ENCODE data around the gene RPTOR. TPM values are rescaled to one million over a fixed set of nuclear protein-coding genes. Genes with fewer than 3 reads are reported as not detected.

The RPTOR gene
- polyA plus RNA-seq, 1 donor from 2014 or later = 8.0 TPM

- Histone ChIP-seq H3K9ac (ENCODE audit: low read length) (no peak overlapping the region), H3K27ac (ENCODE audit: low read length) (no peak overlapping the region), H3K79me2 (replicated peaks; ENCODE audit: insufficient read depth, low read length) (no peaks in the 10 kb centered on the region), H3K9me3 (ENCODE audit: low read length) (no peaks in the 10 kb centered on the region), H3K9me2 (ENCODE audit: insufficient read depth, low read length) (no peaks in the 10 kb centered on the region), H3K36me3 (ENCODE audit: insufficient read depth, low read length) (no peaks in the 10 kb centered on the region), H3K4me3 (ENCODE audit: low read length) (no peak overlapping the region), H3K27me3 (ENCODE audit: insufficient read depth, low read depth, low read length) (no peaks in the 10 kb centered on the region), H2AFZ (ENCODE audit: low read depth, low read length) (no peak overlapping the region), H4K20me1 (ENCODE audit: insufficient read depth) (no peaks in the 10 kb centered on the region), H3F3A (ENCODE audit: insufficient read depth, low read length, poor library complexity, severe bottlenecking) (no peaks in the 10 kb centered on the region), H3K4me2 (ENCODE audit: low read length) (no peak overlapping the region)
- no peak for TF ChIP-seq MXI1 (conservative IDR thresholded peaks at IDR 0.05; ENCODE audit: poor library complexity, severe bottlenecking)
- no peak for TF ChIP-seq SMC3 (conservative IDR thresholded peaks at IDR 0.05; ENCODE audit: poor library complexity)
- no peak for TF ChIP-seq CTCF (IDR thresholded peaks at IDR 0.05; ENCODE audit: poor library complexity, severe bottlenecking)
- TF ChIP-seq POLR2AphosphoS5 (IDR thresholded peaks at IDR 0.05) = no peak
- no peak for TF ChIP-seq REST (IDR thresholded peaks at IDR 0.05; ENCODE audit: borderline replicate concordance)
- TF ChIP-seq EZH2 (IDR thresholded peaks at IDR 0.05; ENCODE audit: borderline replicate concordance, insufficient read depth, low read length, poor library complexity, severe bottlenecking) = no peak
- TF ChIP-seq EP300 (conservative IDR thresholded peaks at IDR 0.05; ENCODE audit: poor library complexity, severe bottlenecking) = no peak
- TF ChIP-seq TAF1 (IDR thresholded peaks at IDR 0.05; ENCODE audit: low read depth) = no peak
- no peak for TF ChIP-seq RAD21 (conservative IDR thresholded peaks at IDR 0.05)
Observed at GRCh38 chr17:80737106-80738019, 192.7 kb downstream of the RPTOR start.

GRCh38 chr17:80738020-80738808 is 193.6 kb downstream of the RPTOR start:
- Histone ChIP-seq H3K4me3 (ENCODE audit: low read length) (no peak overlapping the region), H4K20me1 (ENCODE audit: insufficient read depth) (no peaks in the 10 kb centered on the region), H3F3A (ENCODE audit: insufficient read depth, low read length, poor library complexity, severe bottlenecking) (no peaks in the 10 kb centered on the region), H3K36me3 (ENCODE audit: insufficient read depth, low read length) (no peaks in the 10 kb centered on the region), H2AFZ (ENCODE audit: low read depth, low read length) (no peak overlapping the region), H3K9ac (ENCODE audit: low read length) (no peak overlapping the region), H3K4me2 (ENCODE audit: low read length) (no peak overlapping the region), H3K27ac (ENCODE audit: low read length) (no peak overlapping the region), H3K9me2 (ENCODE audit: insufficient read depth, low read length) (no peaks in the 10 kb centered on the region), H3K9me3 (ENCODE audit: low read length) (no peaks in the 10 kb centered on the region), H3K27me3 (ENCODE audit: insufficient read depth, low read depth, low read length) (no peaks in the 10 kb centered on the region), H3K79me2 (replicated peaks; ENCODE audit: insufficient read depth, low read length) (no peaks in the 10 kb centered on the region)
- no peak for TF ChIP-seq CTCF (IDR thresholded peaks at IDR 0.05; ENCODE audit: poor library complexity, severe bottlenecking)
- no peak for TF ChIP-seq SMC3 (conservative IDR thresholded peaks at IDR 0.05; ENCODE audit: poor library complexity)
